ENCODE data around the gene KRT86.

DNA sequence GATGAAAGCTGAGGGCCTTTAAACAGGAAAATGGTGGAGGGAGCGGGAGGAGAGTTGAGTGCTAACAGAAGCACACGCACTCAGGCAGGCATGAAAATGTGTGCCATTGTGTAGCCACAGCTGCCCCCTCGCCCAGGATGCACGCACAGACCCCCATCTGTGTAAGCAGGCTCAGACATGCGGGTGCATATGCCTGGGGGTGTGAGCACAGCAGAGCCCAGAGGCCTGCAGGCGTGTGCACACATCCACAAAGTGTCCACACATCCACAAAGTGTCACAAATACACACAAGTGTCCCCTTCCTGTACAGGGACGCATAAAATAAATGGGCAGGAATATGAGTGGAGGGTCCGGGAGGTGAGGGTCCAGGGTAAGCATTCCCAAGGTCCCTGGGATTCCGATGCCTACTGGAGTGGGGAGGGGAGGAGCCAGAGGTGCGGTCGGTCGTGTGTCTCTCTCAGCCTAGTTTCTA is 42.2 kb upstream of the KRT86 start:
- TF ChIP-seq, protein P1, sequence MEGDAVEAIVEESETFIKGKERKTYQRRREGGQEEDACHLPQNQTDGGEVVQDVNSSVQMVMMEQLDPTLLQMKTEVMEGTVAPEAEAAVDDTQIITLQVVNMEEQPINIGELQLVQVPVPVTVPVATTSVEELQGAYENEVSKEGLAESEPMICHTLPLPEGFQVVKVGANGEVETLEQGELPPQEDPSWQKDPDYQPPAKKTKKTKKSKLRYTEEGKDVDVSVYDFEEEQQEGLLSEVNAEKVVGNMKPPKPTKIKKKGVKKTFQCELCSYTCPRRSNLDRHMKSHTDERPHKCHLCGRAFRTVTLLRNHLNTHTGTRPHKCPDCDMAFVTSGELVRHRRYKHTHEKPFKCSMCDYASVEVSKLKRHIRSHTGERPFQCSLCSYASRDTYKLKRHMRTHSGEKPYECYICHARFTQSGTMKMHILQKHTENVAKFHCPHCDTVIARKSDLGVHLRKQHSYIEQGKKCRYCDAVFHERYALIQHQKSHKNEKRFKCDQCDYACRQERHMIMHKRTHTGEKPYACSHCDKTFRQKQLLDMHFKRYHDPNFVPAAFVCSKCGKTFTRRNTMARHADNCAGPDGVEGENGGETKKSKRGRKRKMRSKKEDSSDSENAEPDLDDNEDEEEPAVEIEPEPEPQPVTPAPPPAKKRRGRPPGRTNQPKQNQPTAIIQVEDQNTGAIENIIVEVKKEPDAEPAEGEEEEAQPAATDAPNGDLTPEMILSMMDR (conservative IDR thresholded peaks at IDR 0.05) = no peak
- no peak for TF ChIP-seq EZH2 (IDR thresholded peaks at IDR 0.05; ENCODE audit: low read depth)

Data from PC-9 (cell line).